AG09309 (cell line): ENCODE measurements around the gene KRT72.

Experiments
- DNase-seq: peaks from one replicate; pipeline ENCODE4 v3.0.0-alpha.2; 2010; ENCODE audit warnings: low read depth
- H3K4me3 ChIP-seq: 2 replicates; pipeline ENCODE4 v1.5.1; 2011; ENCODE audit warnings: mild to moderate bottlenecking, low read depth, low read length, moderate library complexity; ENCODE audit not compliant: control insufficient read depth
- CTCF ChIP-seq: IDR thresholded peaks from 2 replicates; pipeline ENCODE4 v1.5.1; 2011; ENCODE audit warnings: mild to moderate bottlenecking, low read depth, low read length, inconsistent platforms; ENCODE audit not compliant: insufficient read depth, control insufficient read depth; ENCODE audit errors: missing control alignments

The KRT72 gene

GRCh38 chr12:52631264-52631663 is 30.0 kb upstream of the KRT72 start:
- no peak overlapping the region for H3K4me3 ChIP-seq
- TF ChIP-seq CTCF: no peak
- DNase-seq: no peak

GRCh38 chr12:52630599-52631200 is 29.4 kb upstream of the KRT72 start:
- TF ChIP-seq CTCF: no peak
- DNase-seq: no peak
- H3K4me3 ChIP-seq: no peak overlapping the region

- no peak for TF ChIP-seq CTCF
- DNase-seq: no peak
- H3K4me3 ChIP-seq: no peak overlapping the region
These were observed 28.8 kb upstream of the KRT72 start for GRCh38 chr12:52630008-52630500.

GRCh38 chr12:52629281-52630007 is 28.2 kb upstream of the KRT72 start:
- no peak for TF ChIP-seq CTCF
- H3K4me3 ChIP-seq: no peak overlapping the region
- no peak for DNase-seq

- no peak for TF ChIP-seq CTCF
- no peak for DNase-seq
- no peak overlapping the region for H3K4me3 ChIP-seq
These were observed 27.6 kb upstream of the KRT72 start for GRCh38 chr12:52628841-52629240.

GRCh38 chr12:52628111-52628507 is 26.8 kb upstream of the KRT72 start:
- DNase-seq: no peak

More at GRCh38 chr12:52628111-52628507, 26.8 kb upstream of the KRT72 start:
- no peak overlapping the region for H3K4me3 ChIP-seq
- TF ChIP-seq CTCF: no peak
